Measurements from ENCODE around the gene GID4. TPM values are rescaled to one million over a fixed set of nuclear protein-coding genes. Genes with fewer than 3 reads are reported as not detected.

The GID4 gene
- total and polyA plus RNA-seq, 2 of the 13 experiments (the other 11 are each of a cell fraction or from before 2014, with no cell fraction given) = 4.3 to 6.1 TPM

- TF ChIP-seq ZBTB25 (CRISPR knock-in tag; IDR thresholded peaks at IDR 0.05) (no peak), PAF1 (CRISPR knock-in tag; IDR thresholded peaks at IDR 0.05) (no peak), DNMT3B (CRISPR knock-in tag; conservative IDR thresholded peaks at IDR 0.05) (no peak), NCOA2 (CRISPR knock-in tag; IDR thresholded peaks at IDR 0.05) (peak; percentile 61; the same call in 1 of the 2 replicates), NR2F6 (IDR thresholded peaks at IDR 0.05) (peak; percentile 45), NR2F6 (CRISPR knock-in tag; IDR thresholded peaks at IDR 0.05) (no peak; the same call in 1 of the 2 replicates), ARID3A (IDR thresholded peaks at IDR 0.05; ENCODE audit: low read depth, low read length) (peak; percentile 50; the same call in 1 of the 2 replicates), ZNF570 (CRISPR knock-in tag; IDR thresholded peaks at IDR 0.05; ENCODE audit: borderline replicate concordance) (no peak), PCBP1 (IDR thresholded peaks at IDR 0.05; ENCODE audit: borderline replicate concordance, low read depth, low read length) (no peak), GATAD1 (CRISPR knock-in tag; IDR thresholded peaks at IDR 0.05) (peak; percentile 15; the same call in 1 of the 2 replicates), ATAD3A (CRISPR knock-in tag; IDR thresholded peaks at IDR 0.05) (no peak), ZNF879 (CRISPR knock-in tag; IDR thresholded peaks at IDR 0.05) (no peak), FOXP4 (CRISPR knock-in tag; IDR thresholded peaks at IDR 0.05) (peak; percentile 96), SRSF9 (IDR thresholded peaks at IDR 0.05; ENCODE audit: borderline replicate concordance, insufficient read depth, low read depth, low read length, poor library complexity, severe bottlenecking) (no peak), ZBTB7A (CRISPR knock-in tag; IDR thresholded peaks at IDR 0.05) (no peak), KLF6 (CRISPR knock-in tag; IDR thresholded peaks at IDR 0.05) (no peak), GTF3A (CRISPR knock-in tag; conservative IDR thresholded peaks at IDR 0.05) (no peak), FOXP1 (IDR thresholded peaks at IDR 0.05) (peak; percentile 62), FOXP1 (CRISPR knock-in tag; IDR thresholded peaks at IDR 0.05) (peak; percentile 92), NCOR1 (IDR thresholded peaks at IDR 0.05; ENCODE audit: borderline replicate concordance, low read length) (no peak)
- TF ChIP-seq, protein P1, sequence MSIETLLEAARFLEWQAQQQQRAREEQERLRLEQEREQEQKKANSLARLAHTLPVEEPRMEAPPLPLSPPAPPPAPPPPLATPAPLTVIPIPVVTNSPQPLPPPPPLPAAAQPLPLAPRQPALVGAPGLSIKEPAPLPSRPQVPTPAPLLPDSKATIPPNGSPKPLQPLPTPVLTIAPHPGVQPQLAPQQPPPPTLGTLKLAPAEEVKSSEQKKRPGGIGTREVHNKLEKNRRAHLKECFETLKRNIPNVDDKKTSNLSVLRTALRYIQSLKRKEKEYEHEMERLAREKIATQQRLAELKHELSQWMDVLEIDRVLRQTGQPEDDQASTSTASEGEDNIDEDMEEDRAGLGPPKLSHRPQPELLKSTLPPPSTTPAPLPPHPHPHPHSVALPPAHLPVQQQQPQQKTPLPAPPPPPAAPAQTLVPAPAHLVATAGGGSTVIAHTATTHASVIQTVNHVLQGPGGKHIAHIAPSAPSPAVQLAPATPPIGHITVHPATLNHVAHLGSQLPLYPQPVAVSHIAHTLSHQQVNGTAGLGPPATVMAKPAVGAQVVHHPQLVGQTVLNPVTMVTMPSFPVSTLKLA (IDR thresholded peaks at IDR 0.05) = no peak
- TF ChIP-seq, protein P2, sequence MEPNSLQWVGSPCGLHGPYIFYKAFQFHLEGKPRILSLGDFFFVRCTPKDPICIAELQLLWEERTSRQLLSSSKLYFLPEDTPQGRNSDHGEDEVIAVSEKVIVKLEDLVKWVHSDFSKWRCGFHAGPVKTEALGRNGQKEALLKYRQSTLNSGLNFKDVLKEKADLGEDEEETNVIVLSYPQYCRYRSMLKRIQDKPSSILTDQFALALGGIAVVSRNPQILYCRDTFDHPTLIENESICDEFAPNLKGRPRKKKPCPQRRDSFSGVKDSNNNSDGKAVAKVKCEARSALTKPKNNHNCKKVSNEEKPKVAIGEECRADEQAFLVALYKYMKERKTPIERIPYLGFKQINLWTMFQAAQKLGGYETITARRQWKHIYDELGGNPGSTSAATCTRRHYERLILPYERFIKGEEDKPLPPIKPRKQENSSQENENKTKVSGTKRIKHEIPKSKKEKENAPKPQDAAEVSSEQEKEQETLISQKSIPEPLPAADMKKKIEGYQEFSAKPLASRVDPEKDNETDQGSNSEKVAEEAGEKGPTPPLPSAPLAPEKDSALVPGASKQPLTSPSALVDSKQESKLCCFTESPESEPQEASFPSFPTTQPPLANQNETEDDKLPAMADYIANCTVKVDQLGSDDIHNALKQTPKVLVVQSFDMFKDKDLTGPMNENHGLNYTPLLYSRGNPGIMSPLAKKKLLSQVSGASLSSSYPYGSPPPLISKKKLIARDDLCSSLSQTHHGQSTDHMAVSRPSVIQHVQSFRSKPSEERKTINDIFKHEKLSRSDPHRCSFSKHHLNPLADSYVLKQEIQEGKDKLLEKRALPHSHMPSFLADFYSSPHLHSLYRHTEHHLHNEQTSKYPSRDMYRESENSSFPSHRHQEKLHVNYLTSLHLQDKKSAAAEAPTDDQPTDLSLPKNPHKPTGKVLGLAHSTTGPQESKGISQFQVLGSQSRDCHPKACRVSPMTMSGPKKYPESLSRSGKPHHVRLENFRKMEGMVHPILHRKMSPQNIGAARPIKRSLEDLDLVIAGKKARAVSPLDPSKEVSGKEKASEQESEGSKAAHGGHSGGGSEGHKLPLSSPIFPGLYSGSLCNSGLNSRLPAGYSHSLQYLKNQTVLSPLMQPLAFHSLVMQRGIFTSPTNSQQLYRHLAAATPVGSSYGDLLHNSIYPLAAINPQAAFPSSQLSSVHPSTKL (CRISPR knock-in tag; IDR thresholded peaks at IDR 0.05) = peak; percentile 66
Measured at GRCh38 chr17:18017958-18018357, 21.2 kb upstream of the GID4 start (continued).

Data from HepG2 (cell line).